ENCODE results near the gene NCAPD3.

Gene NCAPD3

DNA sequence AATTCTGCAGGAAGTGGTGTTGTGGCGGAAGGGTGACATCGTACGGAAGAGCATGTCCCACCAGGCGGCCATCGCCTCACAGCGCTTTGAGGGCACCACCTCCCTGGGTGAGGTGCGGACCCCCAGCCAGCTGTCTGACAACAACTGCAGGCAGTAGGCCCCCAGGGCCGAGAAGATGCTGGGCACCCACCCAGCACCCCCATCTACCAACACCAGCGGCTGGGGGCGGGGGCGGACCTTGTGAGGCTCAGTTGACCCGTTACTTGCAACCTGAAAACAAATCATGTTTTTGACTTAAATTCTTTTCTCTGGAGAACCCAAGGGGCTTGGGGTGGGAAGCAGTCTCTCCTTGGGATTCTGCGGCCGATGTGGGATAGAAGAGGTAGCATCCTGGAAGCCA lies 21.7 kb upstream of the NCAPD3 start:
- TF ChIP-seq GATA2 (IDR thresholded peaks at IDR 0.05; ENCODE audit: low read depth, low read length): no peak
- TF ChIP-seq GATA3 (IDR thresholded peaks at IDR 0.05; ENCODE audit: low read depth, low read length): no peak

DNA sequence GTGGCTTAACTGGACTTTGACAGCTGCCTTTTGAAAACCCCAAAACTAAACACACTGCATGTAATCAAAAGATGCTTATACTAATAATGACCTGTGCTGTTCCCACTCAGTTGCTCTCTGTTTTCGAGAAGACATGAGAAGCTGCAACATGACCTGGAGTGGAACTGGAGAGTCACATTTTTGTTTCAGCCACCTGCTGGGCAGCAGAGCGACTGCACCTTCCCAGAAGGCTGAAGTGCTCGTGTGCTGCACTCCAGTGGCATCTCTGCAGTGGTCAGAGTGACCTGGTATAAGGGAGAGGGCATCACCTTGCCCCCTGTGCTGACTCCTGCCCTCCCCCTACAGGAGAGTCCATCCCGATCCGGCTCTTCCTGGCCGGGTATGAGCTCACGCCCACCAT lies 20.8 kb upstream of the NCAPD3 start:
- TF ChIP-seq GATA3 (IDR thresholded peaks at IDR 0.05; ENCODE audit: low read depth, low read length) (no peak), GATA2 (IDR thresholded peaks at IDR 0.05; ENCODE audit: low read depth, low read length) (no peak)

DNA sequence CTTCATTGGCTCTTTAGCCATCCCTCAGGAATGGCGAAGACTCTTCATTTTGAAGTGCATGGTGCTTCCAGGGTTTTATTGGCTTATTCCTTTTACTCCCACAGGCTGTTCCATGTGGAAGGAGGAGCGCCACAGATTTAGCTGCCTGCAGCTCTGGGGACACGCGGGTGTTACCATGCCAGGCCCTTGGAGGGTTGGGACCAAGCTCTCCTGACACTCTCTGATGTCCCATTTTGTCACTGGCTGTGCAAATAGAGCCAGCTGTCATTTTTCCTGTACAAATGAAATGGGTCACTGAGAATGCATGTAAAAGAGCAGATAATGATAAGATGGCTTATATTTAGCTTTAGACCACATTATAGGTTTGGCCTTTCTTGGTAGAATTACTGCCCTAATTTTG lies 20.1 kb upstream of the NCAPD3 start:
- TF ChIP-seq GATA2 (IDR thresholded peaks at IDR 0.05; ENCODE audit: low read depth, low read length): no peak
- TF ChIP-seq GATA3 (IDR thresholded peaks at IDR 0.05; ENCODE audit: low read depth, low read length): no peak

DNA sequence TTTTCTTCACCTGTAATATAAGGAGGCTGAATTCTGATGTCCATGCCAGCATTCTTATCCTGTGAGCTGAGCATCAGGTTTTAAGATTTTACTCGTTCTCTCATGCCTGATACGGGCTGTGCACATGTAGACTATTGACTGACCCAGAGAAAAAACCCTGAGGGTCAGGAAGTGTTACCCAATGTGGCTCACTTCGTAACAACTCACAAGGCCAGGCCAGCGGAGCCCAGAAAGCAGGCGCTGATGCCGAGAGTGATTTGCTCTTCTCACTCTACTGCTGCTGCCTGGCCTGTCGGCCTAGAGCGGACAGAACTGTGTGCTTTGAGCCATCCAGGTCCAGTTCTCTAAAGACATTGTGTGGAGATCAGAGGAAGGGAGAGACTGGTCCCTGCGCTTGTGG lies 18.6 kb upstream of the NCAPD3 start:
- TF ChIP-seq GATA3 (IDR thresholded peaks at IDR 0.05; ENCODE audit: low read depth, low read length): no peak
- no peak for TF ChIP-seq GATA2 (IDR thresholded peaks at IDR 0.05; ENCODE audit: low read depth, low read length)

DNA sequence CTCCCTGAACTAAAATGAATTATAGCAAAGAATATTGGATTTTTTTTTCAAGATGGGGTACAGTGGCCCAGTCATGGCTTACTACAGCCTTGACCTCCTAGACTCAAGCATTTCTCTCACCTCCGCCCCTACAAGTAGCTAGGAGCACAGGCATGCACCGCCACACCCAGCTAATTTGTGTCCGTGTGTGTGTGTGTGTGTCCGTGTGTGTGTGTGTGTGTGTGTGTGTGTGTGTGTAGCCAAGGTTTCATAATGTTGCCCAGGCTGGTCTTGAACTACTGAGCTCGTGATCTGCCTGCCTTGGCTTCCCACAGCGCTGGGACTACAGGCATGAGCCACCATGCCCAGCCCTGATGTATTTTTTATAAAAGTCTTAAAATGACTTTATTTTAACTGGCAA lies 16.8 kb upstream of the NCAPD3 start:
- TF ChIP-seq GATA3 (IDR thresholded peaks at IDR 0.05; ENCODE audit: low read depth, low read length) (no peak), GATA2 (IDR thresholded peaks at IDR 0.05; ENCODE audit: low read depth, low read length) (no peak)

DNA sequence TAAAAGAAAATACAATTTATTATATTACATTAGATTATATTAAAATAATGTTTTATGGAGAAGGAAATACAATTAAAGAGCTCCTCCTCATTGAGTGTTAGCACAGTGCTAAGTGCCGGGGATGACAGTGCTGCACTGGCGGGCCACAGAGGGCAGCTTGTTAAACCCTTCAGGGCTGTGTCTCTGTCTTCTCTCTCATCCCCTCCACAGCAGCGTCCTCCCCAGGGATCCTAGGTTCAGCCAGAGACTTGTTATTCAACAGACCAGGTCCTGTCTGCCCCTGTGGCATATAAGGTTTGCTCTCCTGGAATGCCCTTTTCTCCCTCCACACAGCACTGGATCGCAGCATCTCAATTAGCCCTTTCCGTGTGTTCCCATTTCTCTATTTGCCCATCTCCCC lies 15.2 kb upstream of the NCAPD3 start:
- no peak for TF ChIP-seq GATA3 (IDR thresholded peaks at IDR 0.05; ENCODE audit: low read depth, low read length)
- TF ChIP-seq GATA2 (IDR thresholded peaks at IDR 0.05; ENCODE audit: low read depth, low read length): no peak

DNA sequence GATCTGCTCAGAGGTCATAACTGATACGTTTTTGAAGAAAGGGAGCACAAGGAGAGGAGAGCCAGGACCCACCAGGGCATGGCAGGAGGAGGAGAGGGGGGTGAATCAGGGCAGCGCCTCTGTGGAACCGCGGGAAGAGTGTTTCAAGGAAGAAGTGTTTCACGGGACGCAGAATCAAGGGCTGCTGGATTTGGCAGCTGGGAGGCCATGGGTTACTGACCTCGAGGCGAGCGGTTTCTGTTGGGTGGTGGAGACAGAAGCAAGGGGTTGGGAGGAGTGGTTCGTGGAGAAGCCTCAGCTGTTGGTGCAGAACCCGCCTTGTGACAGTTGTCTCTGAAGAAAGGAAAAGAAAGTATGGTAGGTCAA lies 13.8 kb upstream of the NCAPD3 start:
- no peak for TF ChIP-seq GATA2 (IDR thresholded peaks at IDR 0.05; ENCODE audit: low read depth, low read length)

DNA sequence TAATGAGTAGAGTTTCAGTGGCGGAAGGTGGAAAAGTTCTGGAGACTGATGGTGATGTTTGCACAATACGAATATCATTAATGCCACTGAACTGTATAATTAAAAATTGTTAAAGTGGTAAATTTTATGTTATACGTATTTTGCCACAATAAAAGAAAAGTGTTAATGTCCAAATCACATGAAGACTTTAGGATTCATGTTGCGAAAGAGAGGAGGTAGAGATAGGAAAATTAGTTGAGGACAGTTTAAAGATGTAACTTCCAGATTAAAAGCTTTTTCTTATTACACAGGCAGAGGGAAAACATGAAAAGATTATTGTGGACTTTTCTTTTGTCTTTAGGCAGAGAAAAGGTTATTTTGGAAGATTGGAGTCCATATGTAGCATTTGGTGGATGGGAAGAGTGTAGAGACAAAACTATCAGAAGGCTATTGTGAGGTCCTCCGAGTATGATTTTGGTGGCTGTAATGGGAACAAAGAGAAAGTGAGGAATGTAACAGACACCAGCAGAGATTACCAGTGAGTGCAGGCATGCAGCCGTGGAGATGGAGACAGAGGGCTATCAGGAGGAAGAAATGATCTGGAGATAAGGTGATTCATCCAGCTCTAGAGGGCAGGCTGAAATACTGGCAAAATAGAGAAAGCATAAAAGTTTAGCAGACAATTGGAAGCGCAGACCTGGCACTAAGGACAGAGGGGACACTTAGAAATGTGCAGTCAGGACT lies 13.2 kb upstream of the NCAPD3 start:
- no peak for TF ChIP-seq GATA3 (IDR thresholded peaks at IDR 0.05; ENCODE audit: low read depth, low read length)
- TF ChIP-seq GATA2 (IDR thresholded peaks at IDR 0.05; ENCODE audit: low read depth, low read length): peak; percentile 80

DNA sequence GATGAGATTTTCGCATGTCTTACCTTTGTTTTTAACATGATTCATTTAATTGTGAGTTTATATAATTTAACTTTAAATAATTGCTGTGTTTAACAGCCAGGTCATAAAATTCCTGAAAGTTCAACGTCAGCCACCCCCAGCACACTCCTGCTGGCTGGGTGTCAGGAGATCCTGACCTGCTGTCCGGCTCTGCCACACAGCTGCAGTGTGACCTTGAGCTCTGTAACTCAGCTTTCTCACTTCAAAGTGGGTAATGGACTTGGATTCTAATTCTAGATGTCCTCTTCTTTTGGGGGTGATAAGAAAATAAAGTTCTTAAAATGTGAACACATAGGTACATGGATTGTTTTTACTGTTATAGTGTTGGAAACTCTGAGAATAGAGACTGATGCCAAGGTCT lies 11.6 kb upstream of the NCAPD3 start:
- no peak for TF ChIP-seq GATA3 (IDR thresholded peaks at IDR 0.05; ENCODE audit: low read depth, low read length)
- no peak for TF ChIP-seq GATA2 (IDR thresholded peaks at IDR 0.05; ENCODE audit: low read depth, low read length)

DNA sequence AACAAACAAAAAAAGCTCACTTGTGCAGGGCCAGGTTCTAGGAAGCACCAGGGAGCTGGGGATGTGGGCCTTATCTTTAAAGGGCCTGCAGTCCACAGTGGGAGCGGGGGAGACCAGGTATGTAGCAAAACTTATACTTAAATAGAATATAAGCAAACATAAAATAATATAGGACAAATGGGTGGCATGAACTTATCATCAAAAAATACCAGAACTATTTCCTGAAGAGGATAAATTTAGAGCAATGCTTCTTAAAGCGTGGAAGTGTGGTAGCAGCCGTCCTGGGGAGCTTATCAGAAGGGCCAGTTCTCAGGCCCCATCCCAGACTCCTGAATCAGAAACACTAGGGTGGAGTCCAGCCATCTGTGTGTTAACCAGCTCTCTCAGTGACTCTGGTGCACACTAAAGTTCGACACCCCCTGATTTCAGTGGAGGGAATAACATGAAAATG lies 10.0 kb upstream of the NCAPD3 start:
- TF ChIP-seq GATA3 (IDR thresholded peaks at IDR 0.05; ENCODE audit: low read depth, low read length) (no peak), GATA2 (IDR thresholded peaks at IDR 0.05; ENCODE audit: low read depth, low read length) (no peak)

DNA sequence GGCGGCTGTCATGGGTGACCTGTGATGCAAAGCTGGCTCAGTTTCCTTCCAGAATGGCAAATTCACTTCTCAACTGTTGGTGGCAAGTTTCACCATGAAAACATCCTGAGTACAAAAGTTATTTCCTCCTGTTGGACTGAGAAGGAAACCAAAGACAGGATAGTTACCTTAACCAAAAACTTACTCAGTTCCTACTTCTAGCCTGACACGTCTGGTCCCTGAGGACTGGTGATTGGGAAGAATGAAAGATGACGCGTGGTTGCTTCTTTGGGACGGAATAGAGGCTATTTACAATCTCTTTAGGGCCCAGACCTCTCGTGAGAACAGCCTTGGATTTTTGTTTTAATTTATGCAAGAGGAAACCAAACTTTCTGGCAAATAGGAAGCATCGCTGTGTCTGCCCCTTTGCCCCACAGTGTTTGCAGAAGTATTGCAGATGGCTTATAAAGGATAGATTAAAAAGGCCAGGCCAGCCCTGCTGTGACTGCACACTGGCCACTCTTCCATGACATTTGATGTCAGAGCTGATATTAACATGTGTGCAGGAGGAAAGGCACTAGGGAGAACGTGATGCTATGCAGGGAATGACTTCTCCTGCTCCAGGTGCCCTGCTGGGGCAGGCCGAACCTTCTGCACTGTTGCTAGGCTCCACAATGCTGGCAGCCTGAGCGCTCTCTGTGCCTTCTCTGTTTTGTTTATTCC lies 8.3 kb upstream of the NCAPD3 start:
- TF ChIP-seq GATA3 (IDR thresholded peaks at IDR 0.05; ENCODE audit: low read depth, low read length) (no peak), GATA2 (IDR thresholded peaks at IDR 0.05; ENCODE audit: low read depth, low read length) (peak; percentile 61)

DNA sequence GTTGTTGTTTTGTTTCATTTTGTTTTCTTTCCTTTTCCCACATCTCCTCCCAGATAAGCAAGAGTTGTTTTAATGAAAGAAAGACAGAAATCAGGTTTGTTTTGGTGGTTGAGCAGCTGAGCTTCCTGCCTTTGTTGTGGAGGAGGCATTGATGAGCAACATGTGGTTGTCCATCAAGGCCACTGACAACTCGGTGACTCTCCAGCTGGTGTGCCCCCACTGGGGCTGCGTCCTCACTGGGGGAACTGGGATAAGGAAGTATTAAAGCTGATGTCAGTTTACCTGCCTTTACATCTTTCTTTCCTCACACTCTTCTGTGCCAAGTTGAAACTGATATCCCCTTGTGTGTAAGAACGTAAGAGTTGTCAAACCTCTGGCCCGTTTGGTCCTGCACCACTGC lies 6.6 kb upstream of the NCAPD3 start:
- TF ChIP-seq GATA2 (IDR thresholded peaks at IDR 0.05; ENCODE audit: low read depth, low read length) (no peak), GATA3 (IDR thresholded peaks at IDR 0.05; ENCODE audit: low read depth, low read length) (no peak)

DNA sequence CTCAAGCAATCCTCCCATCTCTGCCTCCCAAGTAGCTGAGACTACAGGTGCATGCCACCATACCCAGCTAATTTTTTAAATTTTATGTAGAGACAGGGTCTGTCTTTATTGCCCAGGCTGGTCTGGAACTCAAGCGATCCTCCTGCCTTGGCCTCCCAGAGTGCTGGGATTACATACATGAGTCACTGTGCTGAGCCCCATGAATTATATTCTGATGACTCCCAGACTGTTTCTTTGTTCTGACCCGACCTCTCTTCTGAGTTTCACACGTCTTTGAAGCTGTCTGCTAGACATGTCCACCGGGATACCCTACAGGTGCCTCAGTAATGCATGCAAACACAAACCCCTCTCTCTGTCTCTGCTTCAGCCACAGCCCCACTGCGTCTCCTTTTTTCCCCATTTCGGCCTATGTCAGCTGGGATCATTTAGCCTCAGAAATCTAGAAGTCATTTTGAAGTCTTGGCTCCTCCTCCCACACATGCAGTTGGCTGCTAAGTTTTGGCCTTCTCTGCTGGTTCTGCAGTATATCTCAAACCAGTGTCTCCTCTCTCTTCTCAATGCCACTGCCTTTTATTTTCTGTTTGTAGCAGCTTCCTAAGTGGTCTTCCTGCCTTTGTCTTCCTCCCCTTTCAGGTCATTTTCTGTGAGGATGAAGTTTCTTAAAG lies 5.5 kb upstream of the NCAPD3 start:
- TF ChIP-seq GATA3 (IDR thresholded peaks at IDR 0.05; ENCODE audit: low read depth, low read length): no peak
- TF ChIP-seq GATA2 (IDR thresholded peaks at IDR 0.05; ENCODE audit: low read depth, low read length): no peak

DNA sequence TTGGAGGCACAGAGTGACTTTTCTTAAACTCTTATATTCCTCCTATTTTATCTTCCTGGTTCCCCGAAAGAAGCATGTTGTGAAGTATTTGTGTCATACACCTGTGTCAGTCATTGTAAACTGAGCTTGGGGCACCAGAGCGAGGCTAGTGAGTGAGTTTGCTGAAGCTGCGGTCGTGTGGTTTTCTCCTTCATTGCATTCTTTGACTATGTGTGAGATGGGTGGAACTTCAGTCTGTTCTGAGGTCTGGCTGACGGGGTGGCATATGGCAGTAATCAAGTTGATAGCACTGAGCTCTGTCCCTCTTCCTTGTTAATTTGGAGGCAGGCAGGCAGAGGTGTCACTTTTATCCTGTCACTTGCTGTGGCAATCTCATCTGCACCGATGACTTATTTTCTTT lies 4.9 kb upstream of the NCAPD3 start:
- no peak for TF ChIP-seq GATA3 (IDR thresholded peaks at IDR 0.05; ENCODE audit: low read depth, low read length)
- TF ChIP-seq GATA2 (IDR thresholded peaks at IDR 0.05; ENCODE audit: low read depth, low read length): no peak

DNA sequence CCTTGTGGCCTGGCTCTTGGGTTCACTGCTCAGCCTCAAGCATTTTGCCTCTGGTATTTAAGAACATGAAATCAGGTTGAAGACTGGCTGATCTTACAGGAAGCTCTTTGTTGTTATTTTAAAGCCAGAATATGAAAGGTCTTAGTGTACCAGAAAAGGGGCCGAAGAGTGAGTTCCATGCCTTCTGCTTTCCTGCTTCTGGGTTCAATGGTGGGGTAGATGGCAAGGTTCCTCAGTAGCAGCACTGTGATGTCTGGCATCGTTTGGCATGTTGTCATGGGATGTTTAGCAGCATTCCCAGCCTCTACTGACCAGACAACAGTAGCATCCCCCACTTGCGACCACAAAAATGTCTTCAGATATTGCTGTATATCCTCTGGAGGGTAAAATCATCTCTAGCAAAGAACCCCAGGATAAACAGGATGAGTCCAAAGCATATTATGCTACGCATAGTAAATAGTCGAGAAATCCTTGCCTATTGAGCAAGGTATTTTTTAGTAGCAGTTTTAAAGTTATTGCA lies 3.1 kb upstream of the NCAPD3 start:
- TF ChIP-seq GATA2 (IDR thresholded peaks at IDR 0.05; ENCODE audit: low read depth, low read length) (no peak), GATA3 (IDR thresholded peaks at IDR 0.05; ENCODE audit: low read depth, low read length) (no peak)

Measured in SH-SY5Y (cell line).